OCI-LY1 (cell line): ENCODE results near the gene PRKCZ.

Experiments
- H2AFZ ChIP-seq: fragments of 200-600 bp; sonication (generic), shearing (Covaris generic); 2 replicates; pipeline ENCODE4 v1.6.0; 2014; ENCODE audit warnings: antibody characterized with exemption, mild to moderate bottlenecking, low read length
- H3F3A ChIP-seq: fragments of 200-600 bp; sonication (generic), shearing (Covaris generic); 2 replicates; pipeline ENCODE4 v1.6.0; 2014; ENCODE audit warnings: mild to moderate bottlenecking, antibody characterized with exemption, low read length, moderate library complexity; ENCODE audit not compliant: insufficient read depth
- H3K27ac ChIP-seq: fragments of 200-600 bp; sonication (generic); 2 replicates; pipeline ENCODE4 v1.5.1; 2014; ENCODE audit warnings: low read length, mixed run types, mild to moderate bottlenecking, low read depth; ENCODE audit not compliant: poor library complexity, severe bottlenecking
- H3K27me3 ChIP-seq: fragments of 200-600 bp; sonication (generic); 2 replicates; pipeline ENCODE4 v1.6.0; 2014; ENCODE audit warnings: antibody characterized with exemption, mild to moderate bottlenecking, low read length, moderate library complexity; ENCODE audit not compliant: insufficient read depth
- H3K36me3 ChIP-seq: fragments of 200-600 bp; sonication (generic); 2 replicates; pipeline ENCODE4 v1.6.1; 2014; ENCODE audit warnings: mild to moderate bottlenecking, antibody characterized with exemption, low read length, moderate library complexity, mixed read lengths; ENCODE audit not compliant: insufficient read depth
- H3K4me1 ChIP-seq: fragments of 200-600 bp; sonication (generic); 2 replicates; pipeline ENCODE4 v1.5.1; 2014; ENCODE audit warnings: mild to moderate bottlenecking, low read length, moderate library complexity; ENCODE audit not compliant: insufficient read depth, severe bottlenecking
- H3K4me2 ChIP-seq: fragments of 200-600 bp; sonication (generic), shearing (Covaris generic); 2 replicates; pipeline ENCODE4 v1.6.1; 2014; ENCODE audit warnings: low read length
- H3K4me3 ChIP-seq: fragments of 200-600 bp; sonication (generic); 2 replicates; pipeline ENCODE4 v1.5.1; 2014; ENCODE audit warnings: low read length, low read depth, mild to moderate bottlenecking, mixed read lengths; ENCODE audit not compliant: poor library complexity, severe bottlenecking
- H3K79me2 ChIP-seq: fragments of 200-600 bp; shearing (Covaris generic); 2 replicates; pipeline ENCODE4 v1.6.1; 2016; ENCODE audit warnings: mixed run types, low read length, mixed read lengths; ENCODE audit not compliant: insufficient read depth
- H3K9ac ChIP-seq: fragments of 200-600 bp; sonication (generic), shearing (Covaris generic); 2 replicates; pipeline ENCODE4 v1.6.1; 2014; ENCODE audit warnings: mild to moderate bottlenecking, low read length, mixed read lengths
- H3K9me2 ChIP-seq: fragments of 200-600 bp; sonication (generic), shearing (Covaris generic); 2 replicates; pipeline ENCODE4 v1.6.1; 2014; ENCODE audit warnings: low read depth, mild to moderate bottlenecking, low read length, mixed read lengths
- H3K9me3 ChIP-seq: fragments of 200-600 bp; shearing (Covaris generic); 2 replicates; pipeline ENCODE4 v1.6.1; 2014; ENCODE audit warnings: low read length, mixed read lengths
- H4K20me1 ChIP-seq: fragments of 200-600 bp; sonication (generic), shearing (Covaris generic); 2 replicates; pipeline ENCODE4 v1.6.0; 2016; ENCODE audit warnings: mild to moderate bottlenecking, low read length; ENCODE audit not compliant: insufficient read depth
- EZH2 ChIP-seq: fragments of 200-600 bp; sonication (generic), shearing (Covaris generic); IDR thresholded peaks from 2 replicates; pipeline ENCODE4 v1.8.0; 2017; ENCODE audit warnings: borderline replicate concordance, mixed run types, mild to moderate bottlenecking, antibody characterized with exemption, low read length, moderate library complexity, mixed read lengths
- TF ChIP-seq, protein P1 (sequence below): fragments of 200-600 bp; sonication (generic), shearing (Covaris generic); IDR thresholded peaks from 2 replicates; pipeline ENCODE4 v1.5.1; 2017; ENCODE audit warnings: mild to moderate bottlenecking, antibody characterized with exemption, low read length, moderate library complexity, mixed read lengths

PRKCZ gene

DNA sequence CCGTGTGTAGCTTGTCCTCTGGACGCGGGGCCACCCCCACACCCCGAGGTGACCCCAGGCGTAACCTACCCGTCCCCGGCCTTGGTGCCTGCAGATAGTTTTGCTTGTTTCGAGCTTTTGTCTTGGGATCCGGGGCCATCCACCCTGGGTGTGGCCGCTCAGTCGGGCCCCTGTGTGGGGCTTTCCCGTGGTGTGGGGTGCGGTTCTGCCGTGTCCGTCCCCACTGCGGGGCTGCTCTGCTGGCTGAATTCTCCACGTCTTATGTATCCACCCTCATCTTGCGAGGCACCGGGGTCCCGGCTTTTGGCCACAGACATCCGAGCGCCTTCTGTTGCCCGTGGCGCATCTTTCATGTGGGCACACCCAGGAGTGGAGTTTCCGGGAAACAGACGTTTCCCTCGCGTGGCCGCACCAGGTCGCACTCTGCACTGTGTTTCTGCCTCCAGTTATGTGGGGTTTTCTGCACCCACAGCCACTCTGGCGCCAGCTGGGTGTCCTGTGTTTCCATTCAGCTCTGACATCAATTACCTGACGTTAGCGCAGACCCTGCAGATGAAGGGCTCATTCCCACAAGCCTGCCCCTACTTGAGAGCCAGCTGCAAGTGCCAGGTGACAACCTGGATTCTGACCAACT, 64.9 kb downstream of the PRKCZ start:
- H4K20me1 ChIP-seq, result no peaks in the 10 kb centered on the region
- H3K4me1 ChIP-seq, result no peaks in the 10 kb centered on the region
- no peaks in the 10 kb centered on the region for H3K36me3 ChIP-seq

DNA sequence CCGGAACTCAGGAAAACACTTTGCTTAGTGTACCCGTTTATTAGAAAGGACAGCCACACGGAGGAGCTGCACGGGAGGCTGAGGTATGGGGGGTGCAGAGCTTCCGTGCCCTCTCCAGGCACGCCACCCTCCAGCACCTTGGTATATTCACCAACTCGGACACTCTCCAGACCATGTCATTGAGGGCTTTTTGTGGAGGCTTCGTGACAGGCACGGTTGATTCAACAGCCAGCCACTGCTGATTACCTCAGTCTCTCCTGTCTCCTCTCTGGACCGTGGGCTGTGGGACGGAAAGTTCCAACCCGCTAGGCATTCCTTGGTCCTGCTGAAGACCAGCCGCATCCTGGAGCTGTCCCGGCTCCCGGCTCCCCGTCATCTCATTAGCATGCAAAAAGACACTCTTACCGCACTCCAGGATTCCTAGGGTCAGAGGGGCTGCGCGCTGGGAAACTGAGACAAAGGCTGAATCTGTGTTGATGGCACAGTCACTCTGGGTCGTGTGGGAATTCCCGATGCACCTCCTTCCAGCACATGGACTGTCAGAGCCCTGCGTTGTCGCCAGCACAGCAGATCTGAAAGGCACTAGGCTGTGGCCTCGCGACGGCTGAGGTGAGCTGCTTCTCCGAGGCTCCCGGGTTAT, 65.6 kb downstream of the PRKCZ start:
- Histone ChIP-seq H3F3A (no peaks in the 10 kb centered on the region), H3K27me3 (peaks cover 8% of the 10 kb centered on the region), H3K4me1 (no peaks in the 10 kb centered on the region), H3K9me3 (no peaks in the 10 kb centered on the region), H3K9ac (no peak overlapping the region), H3K36me3 (no peaks in the 10 kb centered on the region), H3K27ac (no peak overlapping the region), H3K9me2 (no peaks in the 10 kb centered on the region), H3K4me3 (no peak overlapping the region), H2AFZ (no peak overlapping the region), H4K20me1 (no peaks in the 10 kb centered on the region), H3K4me2 (no peak overlapping the region), H3K79me2 (no peaks in the 10 kb centered on the region)
- TF ChIP-seq EZH2, result no peak
- TF ChIP-seq, protein P1, sequence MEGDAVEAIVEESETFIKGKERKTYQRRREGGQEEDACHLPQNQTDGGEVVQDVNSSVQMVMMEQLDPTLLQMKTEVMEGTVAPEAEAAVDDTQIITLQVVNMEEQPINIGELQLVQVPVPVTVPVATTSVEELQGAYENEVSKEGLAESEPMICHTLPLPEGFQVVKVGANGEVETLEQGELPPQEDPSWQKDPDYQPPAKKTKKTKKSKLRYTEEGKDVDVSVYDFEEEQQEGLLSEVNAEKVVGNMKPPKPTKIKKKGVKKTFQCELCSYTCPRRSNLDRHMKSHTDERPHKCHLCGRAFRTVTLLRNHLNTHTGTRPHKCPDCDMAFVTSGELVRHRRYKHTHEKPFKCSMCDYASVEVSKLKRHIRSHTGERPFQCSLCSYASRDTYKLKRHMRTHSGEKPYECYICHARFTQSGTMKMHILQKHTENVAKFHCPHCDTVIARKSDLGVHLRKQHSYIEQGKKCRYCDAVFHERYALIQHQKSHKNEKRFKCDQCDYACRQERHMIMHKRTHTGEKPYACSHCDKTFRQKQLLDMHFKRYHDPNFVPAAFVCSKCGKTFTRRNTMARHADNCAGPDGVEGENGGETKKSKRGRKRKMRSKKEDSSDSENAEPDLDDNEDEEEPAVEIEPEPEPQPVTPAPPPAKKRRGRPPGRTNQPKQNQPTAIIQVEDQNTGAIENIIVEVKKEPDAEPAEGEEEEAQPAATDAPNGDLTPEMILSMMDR, result no peak

More for the DNA sequence above, 64.9 kb downstream of the PRKCZ start:
- H3K9ac ChIP-seq, result no peak overlapping the region
- H3F3A ChIP-seq, result no peaks in the 10 kb centered on the region
- H3K4me2 ChIP-seq, result no peak overlapping the region
- TF ChIP-seq EZH2, result no peak
- no peaks in the 10 kb centered on the region for H3K9me3 ChIP-seq
- no peak overlapping the region for H3K27ac ChIP-seq
- no peaks in the 10 kb centered on the region for H3K79me2 ChIP-seq
- no peak overlapping the region for H3K4me3 ChIP-seq
- H3K9me2 ChIP-seq, result no peaks in the 10 kb centered on the region
- H3K27me3 ChIP-seq, result peaks cover 8% of the 10 kb centered on the region
- no peak overlapping the region for H2AFZ ChIP-seq

- H4K20me1 ChIP-seq, result no peaks in the 10 kb centered on the region
- H3K27ac ChIP-seq, result no peak overlapping the region
- TF ChIP-seq EZH2, result no peak
- TF ChIP-seq, protein P1, result no peak
Observed at GRCh38 chr1:2119886-2120285, 69.7 kb downstream of the PRKCZ start.

More at GRCh38 chr1:2119886-2120285, 69.7 kb downstream of the PRKCZ start:
- Histone ChIP-seq H3K4me3 (no peak overlapping the region), H3K9ac (no peak overlapping the region), H3F3A (no peaks in the 10 kb centered on the region), H3K79me2 (no peaks in the 10 kb centered on the region), H3K9me2 (no peaks in the 10 kb centered on the region), H3K36me3 (no peaks in the 10 kb centered on the region), H2AFZ (no peak overlapping the region), H3K4me1 (no peaks in the 10 kb centered on the region), H3K4me2 (no peak overlapping the region), H3K9me3 (no peaks in the 10 kb centered on the region), H3K27me3 (no peaks in the 10 kb centered on the region)
